ENCODE measurements around the gene MFAP3. TPM values are rescaled to one million over a fixed set of nuclear protein-coding genes. Genes with fewer than 3 reads are reported as not detected.

Gene MFAP3
- total and polyA plus RNA-seq, 8 donors, result 0.29 to 70.7 (median 5.6) TPM

DNA sequence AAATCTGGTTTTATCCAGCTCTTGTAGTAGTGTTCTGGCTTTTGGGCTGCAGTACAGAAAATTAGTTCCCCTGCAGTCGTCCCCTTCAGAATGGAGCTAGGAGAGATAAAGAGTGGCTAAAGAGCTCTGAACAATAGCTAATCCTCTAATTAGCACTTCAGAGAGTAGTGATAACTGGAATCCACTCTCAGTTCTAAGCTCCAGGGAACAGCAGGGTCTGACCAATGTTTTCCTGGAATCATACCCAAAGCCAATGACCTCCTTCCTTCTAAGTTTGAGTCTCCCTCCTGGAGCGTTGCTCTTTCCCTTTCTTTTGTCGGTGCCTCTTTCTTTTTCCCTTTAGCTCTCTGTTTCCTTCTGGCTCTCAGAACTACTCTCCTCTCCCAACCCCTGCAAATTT, 47.4 kb downstream of the MFAP3 start:
- no peak for DNase-seq

GRCh38 chr5:154086641-154087040, 47.9 kb downstream of the MFAP3 start:
- TF ChIP-seq, protein P1, sequence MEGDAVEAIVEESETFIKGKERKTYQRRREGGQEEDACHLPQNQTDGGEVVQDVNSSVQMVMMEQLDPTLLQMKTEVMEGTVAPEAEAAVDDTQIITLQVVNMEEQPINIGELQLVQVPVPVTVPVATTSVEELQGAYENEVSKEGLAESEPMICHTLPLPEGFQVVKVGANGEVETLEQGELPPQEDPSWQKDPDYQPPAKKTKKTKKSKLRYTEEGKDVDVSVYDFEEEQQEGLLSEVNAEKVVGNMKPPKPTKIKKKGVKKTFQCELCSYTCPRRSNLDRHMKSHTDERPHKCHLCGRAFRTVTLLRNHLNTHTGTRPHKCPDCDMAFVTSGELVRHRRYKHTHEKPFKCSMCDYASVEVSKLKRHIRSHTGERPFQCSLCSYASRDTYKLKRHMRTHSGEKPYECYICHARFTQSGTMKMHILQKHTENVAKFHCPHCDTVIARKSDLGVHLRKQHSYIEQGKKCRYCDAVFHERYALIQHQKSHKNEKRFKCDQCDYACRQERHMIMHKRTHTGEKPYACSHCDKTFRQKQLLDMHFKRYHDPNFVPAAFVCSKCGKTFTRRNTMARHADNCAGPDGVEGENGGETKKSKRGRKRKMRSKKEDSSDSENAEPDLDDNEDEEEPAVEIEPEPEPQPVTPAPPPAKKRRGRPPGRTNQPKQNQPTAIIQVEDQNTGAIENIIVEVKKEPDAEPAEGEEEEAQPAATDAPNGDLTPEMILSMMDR (IDR thresholded peaks at IDR 0.05), result no peak
- no peak for TF ChIP-seq EP300 (IDR thresholded peaks at IDR 0.05)
- TF ChIP-seq POLR2A (IDR thresholded peaks at IDR 0.05), result no peak
- no peak for TF ChIP-seq POLR2AphosphoS5 (IDR thresholded peaks at IDR 0.05)
- intact Hi-C loops (cut with DNase I; ENCODE audit: low total_unique reads), result no loop called here
- H3K9me3 ChIP-seq, result no peaks in the 10 kb centered on the region
- DNase-seq, result no peak
- WGBS, 5 donors, result 68 to 87% (median 77%) methylated on average over 4 of the region's 4 CpGs
- no peaks in the 10 kb centered on the region for H3K36me3 ChIP-seq
- no peaks in the 10 kb centered on the region for H3K27me3 ChIP-seq
- no peak overlapping the region for H3K4me3 ChIP-seq
- H3K27ac ChIP-seq, result no peak overlapping the region
- H3K4me1 ChIP-seq, result no peaks in the 10 kb centered on the region

More for the DNA sequence above, 47.4 kb downstream of the MFAP3 start:
- Histone ChIP-seq H3K9me3 (no peaks in the 10 kb centered on the region), H3K4me3 (no peak overlapping the region), H3K36me3 (no peaks in the 10 kb centered on the region), H3K27ac (no peak overlapping the region), H3K4me1 (no peaks in the 10 kb centered on the region), H3K27me3 (no peaks in the 10 kb centered on the region)
- 37 to 58% (median 46%) methylated on average over 3 of the region's 3 CpGs for WGBS, 5 donors
- intact Hi-C loops (cut with DNase I; ENCODE audit: low total_unique reads), result no loop called here
- no peak for TF ChIP-seq POLR2A (IDR thresholded peaks at IDR 0.05)
- TF ChIP-seq, protein P1 (IDR thresholded peaks at IDR 0.05), result no peak
- no peak for TF ChIP-seq EP300 (IDR thresholded peaks at IDR 0.05)
- no peak for TF ChIP-seq POLR2AphosphoS5 (IDR thresholded peaks at IDR 0.05)

DNA sequence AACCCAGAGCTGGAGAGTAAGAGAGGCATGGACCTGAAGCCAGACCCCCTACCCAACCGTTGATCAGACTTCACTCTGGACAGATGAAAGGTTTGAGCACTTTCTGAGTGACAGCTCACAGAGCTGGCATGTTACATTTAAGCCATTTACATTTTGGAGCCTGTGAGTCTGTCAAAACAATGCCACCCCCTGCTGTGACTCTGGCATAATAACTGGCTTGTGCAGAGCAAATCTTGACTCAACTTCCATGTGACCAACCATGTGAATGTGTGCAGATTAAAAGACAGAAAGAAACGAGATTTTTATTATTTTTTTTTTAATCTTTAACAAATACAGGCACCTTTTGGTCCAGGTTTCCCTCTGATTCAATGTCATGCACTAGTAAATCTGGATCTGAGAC, 48.5 kb downstream of the MFAP3 start:
- H3K9me3 ChIP-seq, result no peaks in the 10 kb centered on the region
- TF ChIP-seq EP300 (IDR thresholded peaks at IDR 0.05) (no peak), POLR2AphosphoS5 (IDR thresholded peaks at IDR 0.05) (no peak), POLR2A (IDR thresholded peaks at IDR 0.05) (no peak)
- TF ChIP-seq, protein P1 (IDR thresholded peaks at IDR 0.05), result no peak
- no peak overlapping the region for H3K4me3 ChIP-seq
- no peaks in the 10 kb centered on the region for H3K4me1 ChIP-seq
- no peak overlapping the region for H3K27ac ChIP-seq
- intact Hi-C loops (cut with DNase I; ENCODE audit: low total_unique reads), result no loop called here
- 11 to 29% (median 17%) methylated on average over 2 of the region's 2 CpGs for WGBS, 5 donors
- no peaks in the 10 kb centered on the region for H3K27me3 ChIP-seq
- H3K36me3 ChIP-seq, result no peaks in the 10 kb centered on the region
- DNase-seq, result no peak

DNA sequence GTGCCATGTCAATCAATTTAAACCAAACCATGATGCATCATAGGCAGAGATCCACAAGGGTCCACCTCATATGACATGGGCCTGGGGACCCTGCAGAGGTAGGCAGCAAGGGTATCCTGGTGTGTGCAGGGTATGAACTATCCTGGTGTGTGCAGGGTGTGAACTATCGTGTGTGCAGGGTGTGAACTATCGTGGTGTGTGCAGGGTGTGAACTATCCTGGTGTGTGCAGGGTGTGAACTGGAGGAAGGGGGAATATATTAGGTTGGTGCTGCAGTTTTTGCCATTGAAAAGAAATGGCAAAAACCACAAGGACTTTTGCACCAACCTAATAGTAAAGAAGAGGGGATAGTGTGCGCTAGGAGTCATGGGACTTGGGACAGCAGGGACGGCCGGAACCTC, 50.0 kb downstream of the MFAP3 start:
- 92 to 97% (median 94%) methylated on average over 5 of the region's 5 CpGs for WGBS, 5 donors
- intact Hi-C loops (cut with DNase I; ENCODE audit: low total_unique reads), result no loop called here
- no peaks in the 10 kb centered on the region for H3K27me3 ChIP-seq
- no peak for TF ChIP-seq POLR2AphosphoS5 (IDR thresholded peaks at IDR 0.05)
- H3K4me1 ChIP-seq, result no peaks in the 10 kb centered on the region
- no peaks in the 10 kb centered on the region for H3K9me3 ChIP-seq
- H3K36me3 ChIP-seq, result no peaks in the 10 kb centered on the region
- no peak overlapping the region for H3K27ac ChIP-seq
- DNase-seq, result no peak
- no peak overlapping the region for H3K4me3 ChIP-seq

GRCh38 chr5:154090656-154091055, 51.9 kb downstream of the MFAP3 start:
- TF ChIP-seq POLR2AphosphoS5 (IDR thresholded peaks at IDR 0.05) (no peak), POLR2A (IDR thresholded peaks at IDR 0.05) (no peak), EP300 (IDR thresholded peaks at IDR 0.05) (no peak)
- TF ChIP-seq, protein P1 (IDR thresholded peaks at IDR 0.05), result no peak
- DNase-seq, result no peak
- H3K9me3 ChIP-seq, result no peaks in the 10 kb centered on the region
- H3K36me3 ChIP-seq, result no peaks in the 10 kb centered on the region
- no peak overlapping the region for H3K27ac ChIP-seq
- H3K4me1 ChIP-seq, result no peaks in the 10 kb centered on the region
- 91 to 96% (median 95%) methylated on average over 6 of the region's 6 CpGs for WGBS, 5 donors
- intact Hi-C loops (cut with DNase I; ENCODE audit: low total_unique reads), result no loop called here
- no peaks in the 10 kb centered on the region for H3K27me3 ChIP-seq
- no peak overlapping the region for H3K4me3 ChIP-seq
